Stomach (tissue), 4 donors: ENCODE measurements around the gene ZNHIT3.

Experiments
- EP300 ChIP-seq: sonication (generic); formaldehyde crosslinking; IDR thresholded peaks from one replicate; pipeline ENCODE4 v1.6.1; 2017; ENCODE audit warnings: antibody characterized with exemption
- POLR2A ChIP-seq, 4 donors: fragments of 450-650 bp; IDR thresholded peaks; one replicate each; pipeline ENCODE4 v1.6.1; 2016; ENCODE audit warnings: antibody characterized with exemption in 4 of 4, control low read depth in 2 of 4, mild to moderate bottlenecking in 1 of 4, moderate library complexity in 1 of 4

DNA sequence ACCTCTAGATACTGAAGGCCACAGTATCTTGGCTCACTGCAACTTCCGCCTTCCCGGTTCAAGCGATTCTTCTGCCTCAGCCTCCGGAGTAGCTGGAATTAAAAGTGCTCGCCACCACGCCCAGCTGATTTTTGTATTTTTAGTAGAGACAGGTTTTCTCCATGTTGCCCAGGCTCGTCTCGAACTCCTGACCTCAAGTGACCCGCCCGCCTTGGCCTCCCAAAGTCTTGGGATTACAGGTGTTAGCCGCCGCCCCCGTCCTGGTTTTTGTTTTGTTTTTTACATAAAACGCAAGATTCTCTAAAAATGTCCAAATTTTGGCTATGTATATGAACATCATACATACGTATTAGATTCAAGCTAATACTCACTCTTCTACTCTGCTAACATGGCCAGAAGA lies 56.3 kb downstream of the ZNHIT3 start:
- TF ChIP-seq EP300 (no peak), POLR2A (IDR thresholded peaks at IDR 0.05) (no peak)
